Endothelial cell of umbilical vein (primary cell): ENCODE results near the gene GHSR. TPM values are rescaled to one million over a fixed set of nuclear protein-coding genes. Genes with fewer than 3 reads are reported as not detected.

Source experiments
- BruUV-seq: library from RNA; stranded (reverse); fragments of 400-500 nt; replicated peaks from 2 replicates; lab custom pipeline; 2021; lab: Mats Ljungman, UMichigan
- CTCF ChIA-PET: fragments of 300-600, 350-600 bp; sonication (Branson Sonifier 250); formaldehyde crosslinking; loops from one replicate; lab custom pipeline; 2021; ENCODE audit warnings: antibody characterized with exemption, inconsistent platforms; lab: Charles Lee
- POLR2A ChIA-PET: fragments of 300-600, 350-600 bp; sonication (Branson Sonifier 250); formaldehyde crosslinking; loops from one replicate; lab custom pipeline; 2021; ENCODE audit warnings: antibody characterized with exemption, inconsistent platforms; lab: Charles Lee
- DNase-seq: peaks from one replicate; pipeline ENCODE4 v3.0.0-alpha.2; 2011; ENCODE audit warnings: low read depth, low spot score
- FAIRE-seq: peaks from 2 replicates; lab custom pipeline; 2011; peaks lifted over from hg19 to GRCh38; lab: Jason Lieb, UNC
- H2AFZ ChIP-seq: 2 replicates; pipeline ENCODE4 v1.6.0; 2012; ENCODE audit warnings: low read depth, low read length, control low read depth, inconsistent platforms
- H3K27ac ChIP-seq: 2 replicates; pipeline ENCODE4 v1.5.1; 2011; ENCODE audit warnings: low read depth, mild to moderate bottlenecking, control low read depth, low read length, moderate library complexity; ENCODE audit not compliant: insufficient read depth
- H3K27me3 ChIP-seq, 2 experiments: 2 replicates each; pipeline versions ENCODE4 v1.6.0 to v1.6.1; 2011; ENCODE audit warnings: low read length in 2 of 2, mixed read lengths in 1 of 2; ENCODE audit not compliant: control insufficient read depth in 2 of 2, insufficient read depth in 2 of 2
- H3K36me3 ChIP-seq, 2 experiments: 2 replicates in 1 of 2; 3 replicates in 1 of 2; pipeline ENCODE4 v1.5.1; 2011; ENCODE audit warnings: low read length in 2 of 2, mild to moderate bottlenecking in 1 of 2, moderate library complexity in 1 of 2; ENCODE audit not compliant: control insufficient read depth in 2 of 2, insufficient read depth in 2 of 2; ENCODE audit errors: extremely low read depth in 1 of 2
- H3K4me1 ChIP-seq: 3 replicates; pipeline ENCODE4 v1.5.1; 2011; ENCODE audit warnings: mild to moderate bottlenecking, low read length; ENCODE audit not compliant: control insufficient read depth, insufficient read depth; ENCODE audit errors: extremely low read depth
- H3K4me2 ChIP-seq: 2 replicates; pipeline ENCODE4 v1.6.1; 2011; ENCODE audit warnings: low read length, control low read depth, mixed read lengths; ENCODE audit not compliant: insufficient read depth
- H3K4me3 ChIP-seq, 3 experiments: fragments of 200-600 bp in 1 of 3; sonication (generic), shearing (Covaris generic) in 1 of 3; replicated peaks in 1 of 3; 2 replicates each; pipeline ENCODE4 v1.5.1; 2011 to 2016; ENCODE audit warnings: control low read depth in 3 of 3, low read length in 3 of 3, mild to moderate bottlenecking in 2 of 3, inconsistent platforms in 1 of 3, low read depth in 1 of 3, moderate library complexity in 1 of 3; ENCODE audit not compliant: insufficient read depth in 1 of 3
- H3K79me2 ChIP-seq: 2 replicates; pipeline ENCODE4 v1.6.0; 2012; ENCODE audit warnings: low read length, inconsistent platforms; ENCODE audit not compliant: control insufficient read depth, insufficient read depth
- H3K9ac ChIP-seq: replicated peaks from 2 replicates; pipeline ENCODE3; 2011; ENCODE audit warnings: low read length, control low read depth; ENCODE audit not compliant: insufficient read depth; ENCODE audit errors: extremely low read depth
- H3K9me1 ChIP-seq: replicated peaks from 3 replicates; pipeline ENCODE4 v1.6.0; 2011; ENCODE audit warnings: mild to moderate bottlenecking, low read length; ENCODE audit not compliant: control insufficient read depth, insufficient read depth; ENCODE audit errors: extremely low read depth
- H3K9me3 ChIP-seq: replicated peaks from 2 replicates; pipeline ENCODE4 v1.5.1; 2012; ENCODE audit warnings: low read length, inconsistent platforms; ENCODE audit not compliant: control insufficient read depth, insufficient read depth
- H4K20me1 ChIP-seq: replicated peaks from 2 replicates; pipeline ENCODE3; 2011; ENCODE audit warnings: mild to moderate bottlenecking, low read length; ENCODE audit not compliant: control insufficient read depth, insufficient read depth; ENCODE audit errors: extremely low read depth
- EZH2 ChIP-seq: IDR thresholded peaks from 2 replicates; pipeline ENCODE4 v1.6.1; 2012; ENCODE audit warnings: borderline replicate concordance, low read depth, mild to moderate bottlenecking, moderate library complexity, low read length, inconsistent platforms; ENCODE audit not compliant: severe bottlenecking
- FOS ChIP-seq: IDR thresholded peaks from 2 replicates; pipeline ENCODE4 v1.6.1; 2011; ENCODE audit warnings: mild to moderate bottlenecking, low read length, moderate library complexity, borderline replicate concordance; ENCODE audit not compliant: insufficient read depth
- MYC ChIP-seq: IDR thresholded peaks from one replicate; pipeline ENCODE4 v1.6.1; 2011; ENCODE audit warnings: mild to moderate bottlenecking, low read depth, low read length
- POLR2A ChIP-seq: IDR thresholded peaks from 2 replicates; pipeline ENCODE4 v1.6.1; 2012; ENCODE audit warnings: low read depth, mild to moderate bottlenecking, control low read depth, low read length
- POLR2AphosphoS5 ChIP-seq: IDR thresholded peaks from 2 replicates; pipeline ENCODE4 v1.6.1; 2012; ENCODE audit warnings: low read depth, mild to moderate bottlenecking, control low read depth, low read length, moderate library complexity; ENCODE audit not compliant: insufficient read depth
- dilution Hi-C: fragments of 300-500 bp; cut with MboI; formaldehyde crosslinking; loops from one replicate; pipeline ENCODE4 v1.15.0; 2019; ENCODE audit warnings: low sequenced_read_pairs; ENCODE audit not compliant: extremely low pct_ligation_motif_present
- intact Hi-C: fragments of 100-400 bp; cut with micrococcal nuclease; formaldehyde crosslinking; loops from one replicate; pipeline ENCODE4 v1.10.0; 2022
- polyA plus RNA-seq, 4 experiments: library from polyadenylated mRNA; depleted of rRNA in 3 of 4; stranded (reverse) in 3 of 4; unstranded in 1 of 4; fragments of >200 nt; gene quantifications; 2 replicates each; pipeline versions ENCODE4 v1.2.1 to v1.2.3, GENCODE V29; 2011 to 2012; ENCODE audit warnings: missing spikeins in 1 of 4
- total RNA-seq: library from RNA; stranded (reverse); gene quantifications from 2 replicates; pipeline ENCODE4 v1.2.3, GENCODE V29; 2021
- TF ChIP-seq, protein P1 (sequence below): IDR thresholded peaks from 2 replicates; pipeline ENCODE4 v1.6.1; 2011; ENCODE audit not compliant: insufficient read depth, insufficient read length
- TF ChIP-seq, protein P2 (sequence below), 2 donors: IDR thresholded peaks; 1 replicate in 1 of 2; 2 replicates in 1 of 2; pipeline ENCODE4 v1.5.1; 2011; ENCODE audit warnings: low read length in 2 of 2, mild to moderate bottlenecking in 2 of 2, moderate library complexity in 2 of 2, control low read depth in 1 of 2, inconsistent platforms in 1 of 2, low read depth in 1 of 2; ENCODE audit not compliant: insufficient read depth in 1 of 2; ENCODE audit errors: extremely low read depth in 1 of 2

GHSR gene
- total and polyA plus RNA-seq, 2 donors (not counting 3 experiments of a cell fraction or from before 2014, with no cell fraction given) = not detected

DNA sequence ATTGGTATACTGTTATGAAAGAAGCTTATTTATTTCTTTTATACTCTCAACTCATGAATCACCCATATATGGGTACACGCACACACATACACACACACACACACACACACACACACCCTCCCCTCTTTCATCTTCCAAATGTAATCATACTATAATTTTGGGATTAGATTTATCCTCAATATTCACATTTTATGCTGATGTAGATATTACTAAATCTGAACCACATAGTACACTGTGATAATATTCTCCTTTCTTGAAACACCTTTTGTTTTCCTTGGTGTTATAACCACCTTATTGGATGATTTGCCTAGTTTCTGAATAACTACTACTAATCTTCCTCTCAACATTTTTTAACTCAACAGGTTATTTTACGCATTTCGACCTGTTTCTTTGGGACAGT is 8.1 kb upstream of the GHSR start:
- H3K27ac ChIP-seq = no peak overlapping the region
- no peaks in the 10 kb centered on the region for H3K36me3 ChIP-seq
- H2AFZ ChIP-seq = no peak overlapping the region
- no TSS peak for BruUV-seq
- no peak overlapping the region for H3K9ac ChIP-seq
- no peaks in the 10 kb centered on the region for H3K9me1 ChIP-seq
- H3K9me3 ChIP-seq = no peaks in the 10 kb centered on the region
- H3K4me3 ChIP-seq = no peak overlapping the region
- peaks cover 11% of the 10 kb centered on the region for H3K4me1 ChIP-seq
- no peaks in the 10 kb centered on the region for H4K20me1 ChIP-seq
- no peak for DNase-seq
- ChIA-PET CTCF (interaction anchor here (0.9 kb wide), 1 partner anchor 140 kb away, joined by 3 read pairs; no protein-coding TSS in a partner anchor), POLR2A (no interaction called here)
- intact Hi-C loops (no loop called here), dilution Hi-C loops (no loop called here)
- H3K27me3 ChIP-seq = peaks cover 2% of the 10 kb centered on the region in 2 experiments
- no peaks in the 10 kb centered on the region for H3K79me2 ChIP-seq
- TF ChIP-seq POLR2A (no peak), FOS (no peak), MYC (no peak), EZH2 (no peak), POLR2AphosphoS5 (no peak)
- TF ChIP-seq, protein P1, sequence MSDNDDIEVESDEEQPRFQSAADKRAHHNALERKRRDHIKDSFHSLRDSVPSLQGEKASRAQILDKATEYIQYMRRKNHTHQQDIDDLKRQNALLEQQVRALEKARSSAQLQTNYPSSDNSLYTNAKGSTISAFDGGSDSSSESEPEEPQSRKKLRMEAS = no peak
- TF ChIP-seq, protein P2, sequence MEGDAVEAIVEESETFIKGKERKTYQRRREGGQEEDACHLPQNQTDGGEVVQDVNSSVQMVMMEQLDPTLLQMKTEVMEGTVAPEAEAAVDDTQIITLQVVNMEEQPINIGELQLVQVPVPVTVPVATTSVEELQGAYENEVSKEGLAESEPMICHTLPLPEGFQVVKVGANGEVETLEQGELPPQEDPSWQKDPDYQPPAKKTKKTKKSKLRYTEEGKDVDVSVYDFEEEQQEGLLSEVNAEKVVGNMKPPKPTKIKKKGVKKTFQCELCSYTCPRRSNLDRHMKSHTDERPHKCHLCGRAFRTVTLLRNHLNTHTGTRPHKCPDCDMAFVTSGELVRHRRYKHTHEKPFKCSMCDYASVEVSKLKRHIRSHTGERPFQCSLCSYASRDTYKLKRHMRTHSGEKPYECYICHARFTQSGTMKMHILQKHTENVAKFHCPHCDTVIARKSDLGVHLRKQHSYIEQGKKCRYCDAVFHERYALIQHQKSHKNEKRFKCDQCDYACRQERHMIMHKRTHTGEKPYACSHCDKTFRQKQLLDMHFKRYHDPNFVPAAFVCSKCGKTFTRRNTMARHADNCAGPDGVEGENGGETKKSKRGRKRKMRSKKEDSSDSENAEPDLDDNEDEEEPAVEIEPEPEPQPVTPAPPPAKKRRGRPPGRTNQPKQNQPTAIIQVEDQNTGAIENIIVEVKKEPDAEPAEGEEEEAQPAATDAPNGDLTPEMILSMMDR (IDR thresholded peaks at IDR 0.05; ENCODE audit: extremely low read depth in 1 of 2, insufficient read depth in 1 of 2, low read depth in 1 of 2, low read length in 2 of 2) = no peak
- no peak overlapping the region for H3K4me2 ChIP-seq
- no peak for FAIRE-seq
